ENCODE data around the gene FAM78B.

FAM78B gene

DNA sequence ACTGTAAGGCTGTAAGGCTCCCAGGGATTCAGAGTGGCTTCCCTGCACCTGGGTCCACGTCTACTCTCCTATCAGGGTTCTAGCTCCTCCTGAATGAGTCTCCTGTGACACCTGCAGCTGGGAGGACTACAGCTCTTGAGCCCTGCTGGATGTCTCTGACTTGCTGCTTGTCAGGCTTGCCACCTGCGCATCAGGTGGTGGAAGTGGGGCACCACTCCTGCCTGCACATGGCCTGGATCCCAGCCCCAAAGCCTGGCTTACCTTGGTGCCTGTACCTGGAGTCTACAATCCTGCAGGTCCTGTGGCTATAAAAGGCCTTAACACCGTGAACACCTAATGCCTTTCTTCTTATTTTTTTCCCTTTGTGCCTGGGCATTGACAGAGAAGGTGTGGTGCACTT, 82.2 kb downstream of the FAM78B start:
- Histone ChIP-seq H3K36me3 (ENCODE audit: insufficient read depth) (no peaks in the 10 kb centered on the region), H3K9ac (no peak overlapping the region), H3K27me3 (ENCODE audit: insufficient read depth, low read depth) (no peaks in the 10 kb centered on the region), H2AFZ (ENCODE audit: low read depth) (no peak overlapping the region), H4K20me1 (ENCODE audit: insufficient read depth) (no peaks in the 10 kb centered on the region), H3K79me2 (ENCODE audit: insufficient read depth, low read depth) (no peaks in the 10 kb centered on the region), H3K4me1 (ENCODE audit: low read depth, poor library complexity, severe bottlenecking) (peaks cover 34% of the 10 kb centered on the region), H3K4me3 (IDR thresholded peaks at IDR 0.05; ENCODE audit: insufficient read depth, low read depth, low read length) (no peak overlapping the region), H3K4me2 (no peak overlapping the region), H3K27ac (no peak overlapping the region)
- TF ChIP-seq CTCF (conservative IDR thresholded peaks at IDR 0.05; ENCODE audit: low read depth, low read length), result no peak

DNA sequence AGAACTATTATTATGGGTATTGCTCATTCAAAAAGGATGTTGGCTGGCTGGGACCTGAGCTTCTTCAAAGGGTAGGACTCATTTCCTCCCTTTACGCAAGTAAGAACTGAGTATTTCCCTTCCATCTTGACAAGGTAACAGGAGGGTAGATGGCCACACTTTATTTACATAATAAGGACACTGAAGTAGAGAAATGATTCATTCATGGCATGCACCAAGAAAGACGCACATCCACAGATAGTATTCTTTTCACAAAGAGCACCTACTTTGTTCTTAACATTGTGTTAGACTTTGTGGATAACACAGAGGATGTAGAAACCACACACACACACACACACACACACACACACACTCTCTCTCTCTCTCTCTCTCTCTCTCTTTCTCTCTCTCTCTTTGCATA, 82.9 kb downstream of the FAM78B start:
- no peak for TF ChIP-seq CTCF (conservative IDR thresholded peaks at IDR 0.05; ENCODE audit: low read depth, low read length)
- no peak overlapping the region for H2AFZ ChIP-seq (ENCODE audit: low read depth)
- no peaks in the 10 kb centered on the region for H4K20me1 ChIP-seq (ENCODE audit: insufficient read depth)
- no peak overlapping the region for H3K4me2 ChIP-seq
- no peaks in the 10 kb centered on the region for H3K27me3 ChIP-seq (ENCODE audit: insufficient read depth, low read depth)
- H3K79me2 ChIP-seq (ENCODE audit: insufficient read depth, low read depth), result no peaks in the 10 kb centered on the region
- no peak overlapping the region for H3K27ac ChIP-seq
- H3K9ac ChIP-seq, result no peak overlapping the region
- H3K4me1 ChIP-seq (ENCODE audit: low read depth, poor library complexity, severe bottlenecking), result peaks cover 41% of the 10 kb centered on the region
- H3K36me3 ChIP-seq (ENCODE audit: insufficient read depth), result no peaks in the 10 kb centered on the region
- H3K4me3 ChIP-seq (IDR thresholded peaks at IDR 0.05; ENCODE audit: insufficient read depth, low read depth, low read length), result no peak overlapping the region

- no peaks in the 10 kb centered on the region for H3K79me2 ChIP-seq (ENCODE audit: insufficient read depth, low read depth)
- no peak overlapping the region for H3K9ac ChIP-seq
- H3K4me3 ChIP-seq (IDR thresholded peaks at IDR 0.05; ENCODE audit: insufficient read depth, low read depth, low read length), result no peak overlapping the region
- no peak overlapping the region for H2AFZ ChIP-seq (ENCODE audit: low read depth)
- H4K20me1 ChIP-seq (ENCODE audit: insufficient read depth), result no peaks in the 10 kb centered on the region
- no peaks in the 10 kb centered on the region for H3K27me3 ChIP-seq (ENCODE audit: insufficient read depth, low read depth)
- H3K4me2 ChIP-seq, result no peak overlapping the region
- peaks cover 41% of the 10 kb centered on the region for H3K4me1 ChIP-seq (ENCODE audit: low read depth, poor library complexity, severe bottlenecking)
- no peak overlapping the region for H3K27ac ChIP-seq
- TF ChIP-seq CTCF (conservative IDR thresholded peaks at IDR 0.05; ENCODE audit: low read depth, low read length), result no peak
- no peaks in the 10 kb centered on the region for H3K36me3 ChIP-seq (ENCODE audit: insufficient read depth)
These were observed 84.2 kb downstream of the FAM78B start for GRCh38 chr1:166082601-166083000.

DNA sequence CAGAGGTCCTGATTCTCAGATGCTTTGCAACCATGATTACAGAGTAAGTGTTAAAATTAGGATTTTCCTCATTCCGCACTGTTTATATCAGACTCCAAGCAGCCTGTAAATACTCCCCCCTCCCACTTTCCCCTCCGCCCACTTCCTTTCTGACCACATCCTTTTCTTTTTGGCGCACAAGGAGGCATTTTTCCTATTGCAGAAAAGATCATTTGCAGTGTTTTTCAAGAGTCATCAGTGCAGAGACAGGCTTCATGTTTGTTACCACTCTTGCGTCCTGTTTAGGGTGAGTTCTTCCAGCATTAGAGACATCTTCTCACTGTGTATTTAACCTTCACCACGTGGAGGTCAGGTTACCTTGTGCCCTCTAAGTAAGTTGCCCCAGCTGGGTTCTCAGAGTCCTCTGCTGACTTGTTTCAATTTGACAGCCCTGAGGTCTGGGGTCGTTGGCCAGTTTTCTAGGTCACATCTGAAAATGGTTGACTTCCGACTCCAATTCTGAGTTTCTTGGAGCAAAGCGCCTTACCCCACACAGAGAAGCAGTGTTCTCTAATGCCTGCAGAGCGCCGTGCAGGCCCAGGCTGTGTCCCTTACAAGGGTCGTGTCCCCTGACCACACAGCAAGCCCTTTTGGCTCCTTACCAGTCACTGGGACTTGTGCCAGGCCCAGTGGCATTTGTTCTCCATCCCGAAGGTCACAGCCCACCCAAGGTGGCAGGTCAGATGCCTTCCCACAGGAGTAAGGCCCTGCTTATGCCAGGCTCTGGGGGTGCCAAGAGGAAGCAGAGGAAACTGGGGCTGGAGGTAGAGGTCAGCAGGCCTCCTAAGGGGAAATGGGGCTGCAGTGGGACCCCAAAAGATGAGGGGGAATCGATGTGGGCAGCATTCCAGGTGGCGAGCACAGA, 85.6 kb downstream of the FAM78B start:
- TF ChIP-seq CTCF (conservative IDR thresholded peaks at IDR 0.05; ENCODE audit: low read depth, low read length), result no peak
- Histone ChIP-seq H4K20me1 (ENCODE audit: insufficient read depth) (no peaks in the 10 kb centered on the region), H3K36me3 (ENCODE audit: insufficient read depth) (no peaks in the 10 kb centered on the region), H3K9ac (peak overlapping the region; percentile 12; the same call in 1 of the 2 replicates), H3K4me1 (ENCODE audit: low read depth, poor library complexity, severe bottlenecking) (peaks cover 31% of the 10 kb centered on the region), H3K4me3 (IDR thresholded peaks at IDR 0.05; ENCODE audit: insufficient read depth, low read depth, low read length) (no peak overlapping the region), H3K27me3 (ENCODE audit: insufficient read depth, low read depth) (no peaks in the 10 kb centered on the region), H3K4me2 (peak overlapping the region; percentile 9), H3K27ac (peak overlapping the region; percentile 72), H2AFZ (ENCODE audit: low read depth) (no peak overlapping the region), H3K79me2 (ENCODE audit: insufficient read depth, low read depth) (no peaks in the 10 kb centered on the region)
